ENCODE data around the gene KCNQ5. TPM values are rescaled to one million over a fixed set of nuclear protein-coding genes. Genes with fewer than 3 reads are reported as not detected.

The KCNQ5 gene
- total RNA-seq, 4 donors from 2014 or later = 1.1 to 14.6 (median 9.0) TPM

DNA sequence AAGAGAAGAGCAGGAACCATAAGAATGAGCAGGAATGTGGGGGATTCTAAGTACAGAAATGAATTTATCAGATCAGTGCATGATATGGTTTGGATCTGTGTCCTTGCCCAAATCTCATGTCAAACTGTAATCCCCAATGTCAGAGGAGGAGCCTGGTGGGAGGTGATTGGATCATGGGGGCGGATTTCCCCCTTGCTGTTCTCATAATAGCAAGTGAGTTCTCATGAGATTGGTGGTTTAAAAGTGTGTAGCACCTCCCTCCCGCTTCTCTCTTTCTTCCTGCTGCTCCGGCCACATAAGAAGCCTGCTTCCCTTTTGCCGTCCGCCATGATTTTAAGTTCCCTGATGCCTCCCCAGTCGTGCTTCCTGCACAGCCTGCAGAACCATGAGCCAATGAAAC lies 554.2 kb downstream of the KCNQ5 start:
- Histone ChIP-seq H3K36me3 (no peaks in the 10 kb centered on the region), H3K9me3 (no peaks in the 10 kb centered on the region), H3K27me3 (no peaks in the 10 kb centered on the region), H3K4me1 (peaks cover 5 to 7% of the 10 kb centered on the region in 2 donors), H3K27ac (no peak overlapping the region), H3K4me3 (replicated peaks in 1 of 3) (no peak overlapping the region)
- no peak for TF ChIP-seq POLR2A (IDR thresholded peaks at IDR 0.05)
- TF ChIP-seq, protein P1, sequence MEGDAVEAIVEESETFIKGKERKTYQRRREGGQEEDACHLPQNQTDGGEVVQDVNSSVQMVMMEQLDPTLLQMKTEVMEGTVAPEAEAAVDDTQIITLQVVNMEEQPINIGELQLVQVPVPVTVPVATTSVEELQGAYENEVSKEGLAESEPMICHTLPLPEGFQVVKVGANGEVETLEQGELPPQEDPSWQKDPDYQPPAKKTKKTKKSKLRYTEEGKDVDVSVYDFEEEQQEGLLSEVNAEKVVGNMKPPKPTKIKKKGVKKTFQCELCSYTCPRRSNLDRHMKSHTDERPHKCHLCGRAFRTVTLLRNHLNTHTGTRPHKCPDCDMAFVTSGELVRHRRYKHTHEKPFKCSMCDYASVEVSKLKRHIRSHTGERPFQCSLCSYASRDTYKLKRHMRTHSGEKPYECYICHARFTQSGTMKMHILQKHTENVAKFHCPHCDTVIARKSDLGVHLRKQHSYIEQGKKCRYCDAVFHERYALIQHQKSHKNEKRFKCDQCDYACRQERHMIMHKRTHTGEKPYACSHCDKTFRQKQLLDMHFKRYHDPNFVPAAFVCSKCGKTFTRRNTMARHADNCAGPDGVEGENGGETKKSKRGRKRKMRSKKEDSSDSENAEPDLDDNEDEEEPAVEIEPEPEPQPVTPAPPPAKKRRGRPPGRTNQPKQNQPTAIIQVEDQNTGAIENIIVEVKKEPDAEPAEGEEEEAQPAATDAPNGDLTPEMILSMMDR (IDR thresholded peaks at IDR 0.05) = no peak
- intact Hi-C loops (cut with DNase I) = loop anchor here (10.0 kb wide), 1 partner anchor 761 kb away; no protein-coding TSS in a partner anchor
- 86 to 93% methylated on average over 6 of the region's 6 CpGs for WGBS, 2 donors
- no peak for DNase-seq

DNA sequence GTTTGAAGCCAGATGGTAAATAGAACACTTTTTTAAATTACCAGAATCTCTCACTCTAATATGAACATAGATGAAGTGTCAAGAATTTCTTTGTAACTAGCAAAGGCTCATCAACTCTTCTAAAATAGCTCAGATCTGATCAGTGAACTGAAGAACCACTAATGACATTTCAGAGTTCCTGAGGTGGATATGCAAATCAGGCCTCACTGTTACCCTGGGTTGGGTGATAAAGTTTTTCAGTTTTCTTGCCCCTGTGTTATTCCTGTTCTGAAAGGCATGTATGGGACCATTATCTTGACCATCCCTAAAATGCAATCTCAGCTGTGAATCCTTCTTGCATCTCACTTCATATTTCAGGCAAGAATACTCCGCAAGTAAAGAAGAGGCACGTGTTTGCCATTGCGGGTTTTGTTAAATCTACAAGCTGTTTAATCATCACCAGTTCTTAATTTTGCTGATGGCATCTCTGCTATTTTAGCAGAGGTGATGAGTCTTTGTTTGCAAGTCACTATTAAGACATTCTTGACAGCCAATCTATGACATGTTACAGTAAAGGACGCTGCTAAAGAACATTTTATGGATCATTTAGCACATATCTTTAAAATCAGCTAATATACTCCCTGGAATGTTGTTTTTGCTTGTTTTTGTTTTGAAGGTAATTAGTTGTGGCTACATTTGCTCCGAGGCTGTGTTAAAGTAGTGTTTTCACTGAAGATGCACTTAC lies 555.5 kb downstream of the KCNQ5 start:
- intact Hi-C loops (cut with DNase I) = loop anchor here (10.0 kb wide), 1 partner anchor 763 kb away; no protein-coding TSS in a partner anchor
- WGBS, 2 donors = 81 to 82% methylated on average over 5 of the region's 5 CpGs
- H3K27me3 ChIP-seq = no peaks in the 10 kb centered on the region

GRCh38 chr6:73180076-73180738 lies 558.3 kb downstream of the KCNQ5 start:
- TF ChIP-seq, protein P1 (IDR thresholded peaks at IDR 0.05) = no peak
- no peak for TF ChIP-seq POLR2A (IDR thresholded peaks at IDR 0.05)
- Histone ChIP-seq H3K27me3 (no peaks in the 10 kb centered on the region), H3K36me3 (no peaks in the 10 kb centered on the region), H3K27ac (peak overlapping the region in 1 of 3 donors; percentile 15), H3K4me3 (replicated peaks in 1 of 3) (no peak overlapping the region), H3K9me3 (no peaks in the 10 kb centered on the region), H3K4me1 (peaks cover 5 to 7% of the 10 kb centered on the region in 2 donors)
- 67 to 74% methylated on average over 6 of the region's 6 CpGs for WGBS, 2 donors
- intact Hi-C loops (cut with DNase I) = no loop called here
- no peak for DNase-seq

More for the DNA sequence above, 555.5 kb downstream of the KCNQ5 start:
- Histone ChIP-seq H3K4me1 (peaks cover 5 to 7% of the 10 kb centered on the region in 2 donors), H3K27ac (no peak overlapping the region), H3K4me3 (replicated peaks in 1 of 3) (no peak overlapping the region), H3K36me3 (no peaks in the 10 kb centered on the region), H3K9me3 (no peaks in the 10 kb centered on the region)
- DNase-seq = no peak
- TF ChIP-seq POLR2A (IDR thresholded peaks at IDR 0.05) = no peak
- TF ChIP-seq, protein P1 (IDR thresholded peaks at IDR 0.05) = no peak

DNA sequence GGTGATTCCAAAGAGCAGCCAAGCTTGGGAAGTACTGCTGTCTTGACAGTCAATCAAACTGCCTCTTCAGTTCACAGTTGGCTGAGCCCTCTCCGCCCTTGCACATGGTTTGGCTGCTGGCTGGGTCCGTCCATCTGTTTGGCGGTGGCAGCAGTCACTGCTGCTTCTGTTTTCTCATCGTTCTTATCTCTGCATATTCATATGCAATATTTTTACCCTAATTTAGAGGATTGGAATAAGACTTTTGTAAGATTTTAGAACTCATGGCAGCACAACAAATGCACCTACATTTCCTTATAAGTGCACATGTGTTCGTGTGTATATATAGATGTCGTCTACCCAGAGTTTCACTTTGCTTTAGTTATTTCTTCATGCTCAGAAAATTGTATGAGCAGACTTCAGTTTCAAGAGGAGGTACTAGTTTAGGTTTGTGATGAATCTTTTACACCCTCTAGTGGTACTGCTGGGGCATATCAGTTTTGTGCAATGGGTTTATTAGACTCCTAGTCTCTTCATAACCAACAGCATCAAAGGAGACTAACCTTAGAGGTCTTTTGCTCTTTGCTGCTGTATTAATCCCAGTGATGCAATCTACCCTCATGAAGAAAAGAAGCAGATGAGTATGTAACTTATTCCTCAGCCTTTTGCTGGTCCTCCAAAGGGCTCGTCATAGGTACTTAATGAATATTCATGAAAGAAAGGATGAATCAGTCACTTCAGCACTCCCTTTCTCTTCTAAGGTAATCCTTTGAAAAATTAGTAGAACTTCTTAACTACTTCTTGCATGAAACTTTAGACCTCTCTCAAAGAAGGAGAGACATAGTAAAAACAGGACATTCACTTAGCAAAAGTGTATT lies 559.1 kb downstream of the KCNQ5 start:
- H3K27me3 ChIP-seq = no peaks in the 10 kb centered on the region
- peak; percentile 84 to 85 for DNase-seq
- H3K27ac ChIP-seq = no peak overlapping the region
- no peaks in the 10 kb centered on the region for H3K36me3 ChIP-seq
- TF ChIP-seq, protein P1 (IDR thresholded peaks at IDR 0.05) = peak; percentile 13 to 91 (median 64)
- TF ChIP-seq POLR2A (IDR thresholded peaks at IDR 0.05) = no peak
- H3K4me1 ChIP-seq = peaks cover 5 to 7% of the 10 kb centered on the region in 2 donors
- no peaks in the 10 kb centered on the region for H3K9me3 ChIP-seq
- 17 to 18% methylated on average over 7 of the region's 7 CpGs for WGBS, 2 donors
- intact Hi-C loops (cut with DNase I) = no loop called here
- H3K4me3 ChIP-seq (replicated peaks in 1 of 3) = no peak overlapping the region

All from thyroid gland (tissue), 4 donors.